SU-DHL-6 (cell line): ENCODE data around the gene MCF2L2.

Source experiments
- H2AFZ ChIP-seq: fragments of 200-600 bp; sonication (generic); 2 replicates; pipeline ENCODE4 v1.6.1; 2014; ENCODE audit warnings: low read depth, mild to moderate bottlenecking, moderate library complexity, mixed read lengths, antibody characterized with exemption, low read length; ENCODE audit not compliant: severe bottlenecking
- H3F3A ChIP-seq: fragments of 200-600 bp; shearing (Covaris generic); 2 replicates; pipeline ENCODE4 v1.6.0; 2016; ENCODE audit warnings: antibody characterized with exemption, mild to moderate bottlenecking; ENCODE audit not compliant: insufficient read depth
- H3K27ac ChIP-seq: fragments of 200-600 bp; sonication (generic); 2 replicates; pipeline ENCODE4 v1.5.1; 2016; ENCODE audit warnings: low read depth, mild to moderate bottlenecking, low read length, moderate library complexity, mixed read lengths
- H3K27me3 ChIP-seq: fragments of 200-600 bp; sonication (generic), shearing (Covaris generic); 2 replicates; pipeline ENCODE4 v1.6.0; 2014; ENCODE audit warnings: mild to moderate bottlenecking, low read length
- H3K36me3 ChIP-seq: fragments of 200-600 bp; sonication (generic); 2 replicates; pipeline ENCODE4 v1.6.1; 2014; ENCODE audit warnings: mild to moderate bottlenecking, low read length, mixed read lengths
- H3K4me2 ChIP-seq: fragments of 300-600, 200-600 bp; shearing (Covaris generic), sonication (generic); 2 replicates; pipeline ENCODE4 v1.6.0; 2014; ENCODE audit warnings: low read length, low read depth, mild to moderate bottlenecking; ENCODE audit not compliant: poor library complexity, severe bottlenecking
- H3K4me3 ChIP-seq: fragments of 200-600 bp; sonication (generic); 2 replicates; pipeline ENCODE4 v1.5.1; 2014; ENCODE audit warnings: antibody characterized with exemption, low read length, mild to moderate bottlenecking, mixed read lengths; ENCODE audit not compliant: insufficient read depth, poor library complexity, severe bottlenecking
- H3K79me2 ChIP-seq: fragments of 200-600 bp; sonication (generic); 2 replicates; pipeline ENCODE4 v1.6.1; 2014; ENCODE audit warnings: mild to moderate bottlenecking, low read length, moderate library complexity; ENCODE audit not compliant: insufficient read depth
- H3K9ac ChIP-seq: fragments of 200-600 bp; sonication (generic); 2 replicates; pipeline ENCODE4 v1.7.0; 2014; ENCODE audit warnings: mild to moderate bottlenecking, low read length
- H3K9me2 ChIP-seq: fragments of 200-600 bp; sonication (generic); replicated peaks from 2 replicates; pipeline ENCODE4 v1.6.1; 2014; ENCODE audit warnings: low read length; ENCODE audit not compliant: insufficient read depth
- H3K9me3 ChIP-seq: fragments of 200-600 bp; sonication (generic); 2 replicates; pipeline ENCODE4 v1.6.1; 2014; ENCODE audit warnings: low read length, mixed read lengths; ENCODE audit not compliant: insufficient read depth
- H4K20me1 ChIP-seq: fragments of 200-600 bp; sonication (generic); 2 replicates; pipeline ENCODE4 v1.6.1; 2014; ENCODE audit warnings: low read depth, mild to moderate bottlenecking, antibody characterized with exemption, low read length, moderate library complexity, mixed read lengths
- EZH2phosphoT487 ChIP-seq: fragments of 200-600 bp; sonication (generic), shearing (Covaris generic); conservative IDR thresholded peaks from 2 replicates; pipeline ENCODE4 v1.6.1; 2018; ENCODE audit warnings: mild to moderate bottlenecking, antibody characterized with exemption, low read length, moderate library complexity, mixed read lengths
- TF ChIP-seq, protein P1 (sequence below): fragments of 200-600 bp; sonication (generic); IDR thresholded peaks from one replicate; pipeline ENCODE4 v1.5.1; 2017; ENCODE audit warnings: antibody characterized with exemption, mild to moderate bottlenecking, low read length, moderate library complexity; ENCODE audit not compliant: insufficient read depth, poor library complexity, severe bottlenecking

The MCF2L2 gene

DNA sequence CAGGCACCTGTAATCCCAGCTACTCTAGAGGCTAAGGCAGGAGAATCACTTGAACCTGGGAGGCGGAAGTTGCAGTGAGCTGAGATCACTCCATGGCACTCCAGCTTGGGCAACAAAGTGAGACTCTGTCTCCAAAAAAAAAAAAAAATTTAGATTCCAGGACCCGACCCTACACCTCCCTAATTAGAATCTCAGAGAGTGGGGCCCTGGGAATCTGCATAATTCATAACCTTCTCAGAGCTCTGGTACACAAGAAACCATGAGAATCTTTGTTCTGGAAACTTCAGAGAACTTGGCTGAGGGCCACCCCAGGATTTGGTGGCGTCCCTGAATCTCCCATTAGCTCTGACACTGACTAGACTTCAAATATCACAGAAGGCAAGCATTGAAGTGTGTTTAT is 143.8 kb downstream of the MCF2L2 start:
- no peaks in the 10 kb centered on the region for H3K9me2 ChIP-seq
- H3F3A ChIP-seq, result no peaks in the 10 kb centered on the region
- H4K20me1 ChIP-seq, result no peaks in the 10 kb centered on the region
- H3K9ac ChIP-seq, result no peak overlapping the region
- no peaks in the 10 kb centered on the region for H3K9me3 ChIP-seq
- no peak overlapping the region for H3K4me3 ChIP-seq
- no peak overlapping the region for H2AFZ ChIP-seq
- no peaks in the 10 kb centered on the region for H3K79me2 ChIP-seq
- no peaks in the 10 kb centered on the region for H3K36me3 ChIP-seq
- TF ChIP-seq, protein P1, sequence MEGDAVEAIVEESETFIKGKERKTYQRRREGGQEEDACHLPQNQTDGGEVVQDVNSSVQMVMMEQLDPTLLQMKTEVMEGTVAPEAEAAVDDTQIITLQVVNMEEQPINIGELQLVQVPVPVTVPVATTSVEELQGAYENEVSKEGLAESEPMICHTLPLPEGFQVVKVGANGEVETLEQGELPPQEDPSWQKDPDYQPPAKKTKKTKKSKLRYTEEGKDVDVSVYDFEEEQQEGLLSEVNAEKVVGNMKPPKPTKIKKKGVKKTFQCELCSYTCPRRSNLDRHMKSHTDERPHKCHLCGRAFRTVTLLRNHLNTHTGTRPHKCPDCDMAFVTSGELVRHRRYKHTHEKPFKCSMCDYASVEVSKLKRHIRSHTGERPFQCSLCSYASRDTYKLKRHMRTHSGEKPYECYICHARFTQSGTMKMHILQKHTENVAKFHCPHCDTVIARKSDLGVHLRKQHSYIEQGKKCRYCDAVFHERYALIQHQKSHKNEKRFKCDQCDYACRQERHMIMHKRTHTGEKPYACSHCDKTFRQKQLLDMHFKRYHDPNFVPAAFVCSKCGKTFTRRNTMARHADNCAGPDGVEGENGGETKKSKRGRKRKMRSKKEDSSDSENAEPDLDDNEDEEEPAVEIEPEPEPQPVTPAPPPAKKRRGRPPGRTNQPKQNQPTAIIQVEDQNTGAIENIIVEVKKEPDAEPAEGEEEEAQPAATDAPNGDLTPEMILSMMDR, result no peak
- no peak for TF ChIP-seq EZH2phosphoT487
- no peaks in the 10 kb centered on the region for H3K27me3 ChIP-seq
- H3K27ac ChIP-seq, result no peak overlapping the region
- no peak overlapping the region for H3K4me2 ChIP-seq

DNA sequence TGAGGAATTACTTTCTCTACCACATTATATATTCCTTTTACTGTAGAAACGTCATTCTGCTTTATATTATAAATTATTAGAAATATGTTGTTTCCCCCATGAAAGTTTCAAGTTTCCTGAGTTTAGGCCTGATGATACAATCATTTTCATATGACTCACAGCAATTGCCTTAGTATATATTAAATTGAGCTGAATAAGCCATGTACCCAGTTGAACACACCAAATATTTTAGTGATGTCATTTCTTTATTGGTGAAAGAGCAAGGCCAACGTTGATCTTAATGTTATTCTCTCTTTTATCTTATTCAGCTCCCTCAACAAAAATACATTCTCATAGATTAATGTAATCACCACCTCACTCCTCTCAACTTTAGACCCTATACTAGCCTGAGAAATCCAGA is 144.5 kb downstream of the MCF2L2 start:
- Histone ChIP-seq H3K4me2 (no peak overlapping the region), H3K36me3 (no peaks in the 10 kb centered on the region), H3K9me2 (no peaks in the 10 kb centered on the region), H4K20me1 (no peaks in the 10 kb centered on the region), H3F3A (no peaks in the 10 kb centered on the region), H3K27me3 (no peaks in the 10 kb centered on the region), H2AFZ (no peak overlapping the region), H3K27ac (no peak overlapping the region), H3K79me2 (no peaks in the 10 kb centered on the region), H3K4me3 (no peak overlapping the region), H3K9ac (no peak overlapping the region), H3K9me3 (no peaks in the 10 kb centered on the region)
- TF ChIP-seq EZH2phosphoT487, result no peak
- TF ChIP-seq, protein P1, result no peak

DNA sequence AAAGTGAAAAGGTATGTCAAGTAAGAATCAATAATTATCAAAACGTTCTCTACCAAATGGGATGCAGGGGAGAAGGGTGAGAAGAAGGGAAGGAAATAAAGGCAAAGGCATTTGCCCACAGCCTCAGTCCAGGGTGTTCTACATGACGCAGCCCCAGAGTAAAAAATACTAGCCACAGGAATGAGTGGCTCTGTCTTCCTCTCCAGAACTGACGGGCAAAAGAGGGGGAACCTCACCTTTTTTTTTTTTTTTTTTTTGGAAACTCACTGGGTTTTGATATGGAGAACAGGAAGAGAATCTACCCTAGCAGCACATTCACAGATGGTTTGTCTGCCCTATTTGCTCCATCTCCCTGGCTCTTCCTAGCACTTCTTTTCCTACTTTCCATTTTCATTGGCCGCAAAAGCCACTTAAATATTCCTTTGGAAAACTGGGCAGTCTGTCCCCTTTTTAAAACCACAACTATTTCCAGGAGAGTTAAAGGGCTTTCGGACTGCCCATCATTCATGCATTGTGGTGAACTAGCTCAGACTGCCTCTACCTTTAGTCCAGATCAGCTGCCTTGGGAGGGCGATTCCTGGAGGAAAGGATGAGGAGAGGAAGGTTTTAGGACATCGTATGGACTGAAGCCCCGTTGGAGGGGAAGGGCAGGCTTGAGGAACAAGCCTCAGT is 147.2 kb downstream of the MCF2L2 start:
- no peak overlapping the region for H3K9ac ChIP-seq
- no peaks in the 10 kb centered on the region for H3K36me3 ChIP-seq
- no peaks in the 10 kb centered on the region for H3K27me3 ChIP-seq
- H3K9me2 ChIP-seq, result no peaks in the 10 kb centered on the region
- H3K9me3 ChIP-seq, result no peaks in the 10 kb centered on the region
- no peak overlapping the region for H3K4me3 ChIP-seq
- no peak for TF ChIP-seq EZH2phosphoT487
- TF ChIP-seq, protein P1, result no peak
- no peak overlapping the region for H3K27ac ChIP-seq
- H3F3A ChIP-seq, result no peaks in the 10 kb centered on the region
- no peak overlapping the region for H3K4me2 ChIP-seq
- H4K20me1 ChIP-seq, result no peaks in the 10 kb centered on the region
- H3K79me2 ChIP-seq, result no peaks in the 10 kb centered on the region
- no peak overlapping the region for H2AFZ ChIP-seq
